Measurements from ENCODE around the gene EID3.

The EID3 gene

GRCh38 chr12:104303538-104304151, at the start of gene EID3:
Gene EID3, plus strand, starts transcription at chr12:104303739. Its CDS starts 196 bp downstream, at chr12:104303935.
- H3K79me2 ChIP-seq (ENCODE audit: insufficient read depth, low read length) = peaks cover 94% of the 10 kb centered on the region
- H3K36me3 ChIP-seq (ENCODE audit: insufficient read depth, low read length) = peaks cover 33% of the 10 kb centered on the region
- no peak within 1 kb of the TSS for H2AFZ ChIP-seq (ENCODE audit: low read length)
- H3K4me1 ChIP-seq (ENCODE audit: insufficient read depth, low read length, poor library complexity, severe bottlenecking) = no peaks in the 10 kb centered on the region
- no peaks in the 10 kb centered on the region for H3K9me2 ChIP-seq (replicated peaks; ENCODE audit: low read depth, low read length)
- H3K4me3 ChIP-seq (ENCODE audit: low read length, poor library complexity, severe bottlenecking) = no peak within 1 kb of the TSS
- no peaks in the 10 kb centered on the region for H3K27me3 ChIP-seq (ENCODE audit: insufficient read depth, low read length, poor library complexity, severe bottlenecking)
- no peaks in the 10 kb centered on the region for H3F3A ChIP-seq (ENCODE audit: low read depth)
- TF ChIP-seq EZH2phosphoT487 (IDR thresholded peaks at IDR 0.05; ENCODE audit: borderline replicate concordance) (no peak), CTCF (conservative IDR thresholded peaks at IDR 0.05; ENCODE audit: low read length) (no peak)
- H4K20me1 ChIP-seq (ENCODE audit: insufficient read depth, low read length, poor library complexity, severe bottlenecking) = peaks cover 90% of the 10 kb centered on the region
- H3K9me3 ChIP-seq (ENCODE audit: insufficient read depth, low read depth, low read length) = no peaks in the 10 kb centered on the region
- H3K9ac ChIP-seq (ENCODE audit: low read depth, low read length, poor library complexity, severe bottlenecking) = no peak within 1 kb of the TSS
- H3K4me2 ChIP-seq (ENCODE audit: low read depth, low read length, poor library complexity, severe bottlenecking) = no peak within 1 kb of the TSS

GRCh38 chr12:104257913-104258472, 45.5 kb upstream of the EID3 start:
- H3K79me2 ChIP-seq (ENCODE audit: insufficient read depth, low read length) = no peaks in the 10 kb centered on the region
- no peak for TF ChIP-seq CTCF (conservative IDR thresholded peaks at IDR 0.05; ENCODE audit: low read length)
- TF ChIP-seq EZH2phosphoT487 (IDR thresholded peaks at IDR 0.05; ENCODE audit: borderline replicate concordance) = no peak
- H3K9me2 ChIP-seq (replicated peaks; ENCODE audit: low read depth, low read length) = no peaks in the 10 kb centered on the region

GRCh38 chr12:104258476-104259067, 45.0 kb upstream of the EID3 start:
- Histone ChIP-seq H3K36me3 (ENCODE audit: insufficient read depth, low read length) (no peaks in the 10 kb centered on the region), H4K20me1 (ENCODE audit: insufficient read depth, low read length, poor library complexity, severe bottlenecking) (no peaks in the 10 kb centered on the region), H3K4me3 (ENCODE audit: low read length, poor library complexity, severe bottlenecking) (no peak overlapping the region), H3K27me3 (ENCODE audit: insufficient read depth, low read length, poor library complexity, severe bottlenecking) (no peaks in the 10 kb centered on the region), H3K79me2 (ENCODE audit: insufficient read depth, low read length) (no peaks in the 10 kb centered on the region), H2AFZ (ENCODE audit: low read length) (peak overlapping the region; percentile 27; the same call in 1 of the 2 replicates), H3K4me1 (ENCODE audit: insufficient read depth, low read length, poor library complexity, severe bottlenecking) (peaks cover 5% of the 10 kb centered on the region), H3K9me2 (replicated peaks; ENCODE audit: low read depth, low read length) (no peaks in the 10 kb centered on the region), H3F3A (ENCODE audit: low read depth) (no peaks in the 10 kb centered on the region), H3K9ac (ENCODE audit: low read depth, low read length, poor library complexity, severe bottlenecking) (no peak overlapping the region), H3K9me3 (ENCODE audit: insufficient read depth, low read depth, low read length) (no peaks in the 10 kb centered on the region), H3K4me2 (ENCODE audit: low read depth, low read length, poor library complexity, severe bottlenecking) (no peak overlapping the region)
- TF ChIP-seq EZH2phosphoT487 (IDR thresholded peaks at IDR 0.05; ENCODE audit: borderline replicate concordance) = no peak
- TF ChIP-seq CTCF (conservative IDR thresholded peaks at IDR 0.05; ENCODE audit: low read length) = no peak

More at GRCh38 chr12:104257913-104258472, 45.5 kb upstream of the EID3 start:
- Histone ChIP-seq H3K4me3 (ENCODE audit: low read length, poor library complexity, severe bottlenecking) (no peak overlapping the region), H2AFZ (ENCODE audit: low read length) (no peak overlapping the region), H4K20me1 (ENCODE audit: insufficient read depth, low read length, poor library complexity, severe bottlenecking) (no peaks in the 10 kb centered on the region), H3K27me3 (ENCODE audit: insufficient read depth, low read length, poor library complexity, severe bottlenecking) (no peaks in the 10 kb centered on the region), H3K9me3 (ENCODE audit: insufficient read depth, low read depth, low read length) (no peaks in the 10 kb centered on the region), H3K9ac (ENCODE audit: low read depth, low read length, poor library complexity, severe bottlenecking) (no peak overlapping the region), H3F3A (ENCODE audit: low read depth) (no peaks in the 10 kb centered on the region), H3K36me3 (ENCODE audit: insufficient read depth, low read length) (no peaks in the 10 kb centered on the region), H3K4me1 (ENCODE audit: insufficient read depth, low read length, poor library complexity, severe bottlenecking) (peaks cover under 1% of the 10 kb centered on the region), H3K4me2 (ENCODE audit: low read depth, low read length, poor library complexity, severe bottlenecking) (no peak overlapping the region)

Measured in Loucy (cell line).